Measurements from ENCODE around the gene EHD1.

GRCh38 chr11:64871492-64871891 is 6.9 kb downstream of the EHD1 start:
- no peak for TF ChIP-seq CTCF (IDR thresholded peaks at IDR 0.05)
- TF ChIP-seq POLR2A (IDR thresholded peaks at IDR 0.05): no peak

Data from body of pancreas (tissue), 4 donors.